HG02763 (cell line): ENCODE data around the gene CARHSP1.
"Not testable (repeated sequence)": the region's sequence is repeated elsewhere in the genome, so short reads cannot be mapped to it uniquely, and the experiment has no call there.

ENCODE experiments used
- ATAC-seq: cut with Tn5 transposase; IDR thresholded peaks from one replicate; pipeline ENCODE4 v1.9.1; 2021; ENCODE audit warnings: mild to moderate bottlenecking, moderate library complexity; ENCODE audit not compliant: unreplicated experiment

CARHSP1 gene

DNA sequence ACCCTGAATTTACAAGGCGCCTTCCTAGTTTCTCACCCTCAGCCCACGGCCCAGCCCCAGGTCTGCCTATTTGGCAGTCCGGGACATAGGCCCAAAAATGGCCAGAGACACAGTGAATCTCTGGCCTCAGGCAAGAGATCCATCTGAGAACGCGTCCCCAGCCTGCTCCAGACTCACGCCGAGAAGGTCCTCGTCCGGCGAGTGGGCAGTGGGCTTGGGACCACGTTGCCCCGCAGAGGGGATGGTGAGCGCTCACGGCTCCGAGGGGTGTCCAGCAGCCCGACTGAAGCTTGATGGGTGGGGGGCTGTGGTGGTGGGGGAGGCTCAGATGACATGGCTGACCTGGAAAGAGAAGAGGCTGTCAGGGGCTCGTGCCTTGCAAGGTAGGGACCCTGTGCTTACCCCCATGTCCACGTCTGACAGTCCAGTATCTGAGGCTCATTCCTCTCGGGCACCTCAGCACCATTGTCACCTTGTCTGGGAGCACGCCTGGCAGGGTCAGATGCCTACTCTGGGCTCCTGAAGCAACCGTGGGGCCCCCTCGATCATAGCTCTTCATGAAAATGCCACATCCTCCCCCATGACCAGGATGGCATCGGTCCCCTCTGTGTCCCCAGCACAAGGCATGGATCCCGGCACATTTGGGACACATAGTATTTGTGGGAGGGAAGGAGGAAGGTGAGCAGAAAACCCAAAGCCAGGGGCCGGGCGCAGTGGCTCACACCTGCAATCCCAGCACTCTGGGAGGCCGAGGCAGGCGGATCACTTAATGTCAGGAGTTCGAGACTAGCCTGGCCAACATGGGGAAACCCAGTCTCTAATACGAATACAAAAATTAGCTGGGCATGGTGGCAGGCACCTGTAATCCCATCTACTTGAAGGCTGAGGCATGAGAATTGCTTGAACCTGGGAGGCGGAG, 9.6 kb downstream of the CARHSP1 start:
- no peak for ATAC-seq

DNA sequence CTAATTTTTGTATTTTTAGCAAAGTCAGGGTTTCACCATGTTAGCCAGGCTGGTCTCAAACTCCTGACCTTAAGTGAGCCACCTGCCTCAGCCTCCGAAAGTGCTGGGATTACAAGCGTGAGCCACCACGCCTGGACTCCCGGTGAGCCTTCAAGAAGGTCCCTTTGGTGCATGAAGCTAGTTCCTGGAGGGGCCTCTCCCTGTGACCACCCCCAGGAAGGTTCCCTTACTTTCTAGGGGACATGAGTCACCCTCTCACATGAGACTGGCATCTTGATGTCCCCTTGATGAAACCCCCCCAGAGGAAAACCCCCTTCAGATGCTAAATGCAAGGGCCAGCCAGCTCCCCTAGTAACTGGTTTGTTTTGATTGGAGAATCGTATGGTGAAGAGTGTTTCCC, 12.8 kb downstream of the CARHSP1 start:
- no peak for ATAC-seq

DNA sequence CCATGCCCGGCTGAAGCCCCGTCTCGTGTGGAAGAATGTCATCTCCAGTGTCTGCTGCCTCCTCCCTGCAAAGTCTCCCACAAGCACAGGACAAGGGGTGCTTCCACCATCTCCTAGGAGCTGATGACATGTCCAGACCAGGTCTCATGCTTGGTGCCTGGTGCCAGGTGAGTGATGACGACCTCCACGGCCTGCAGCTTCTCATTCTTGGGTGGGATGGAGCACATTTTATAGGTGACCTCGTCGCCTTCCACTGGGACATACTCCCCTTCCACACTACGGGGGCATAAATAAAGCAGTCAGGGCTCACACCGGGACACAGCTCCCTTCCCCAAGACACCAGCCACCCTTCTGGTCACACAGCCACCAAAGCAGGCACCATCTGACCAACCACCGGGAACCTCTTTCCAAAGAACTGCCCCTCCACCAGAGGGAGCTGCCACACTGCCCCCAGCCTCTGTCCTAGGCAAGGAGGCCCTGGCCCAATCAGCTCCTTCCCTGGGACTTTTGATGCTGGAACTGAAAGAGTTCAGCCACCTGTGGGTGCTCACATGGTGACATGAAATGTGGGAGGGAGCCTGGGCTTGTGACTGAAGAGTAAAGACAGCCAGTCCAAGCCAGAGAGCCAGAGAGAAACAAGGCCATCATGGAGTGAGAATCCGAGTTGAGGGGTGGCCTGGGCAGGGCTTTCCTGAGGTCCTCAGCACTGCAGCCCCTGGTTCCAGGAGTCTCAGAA, 13.6 kb downstream of the CARHSP1 start:
- ATAC-seq = no peak

DNA sequence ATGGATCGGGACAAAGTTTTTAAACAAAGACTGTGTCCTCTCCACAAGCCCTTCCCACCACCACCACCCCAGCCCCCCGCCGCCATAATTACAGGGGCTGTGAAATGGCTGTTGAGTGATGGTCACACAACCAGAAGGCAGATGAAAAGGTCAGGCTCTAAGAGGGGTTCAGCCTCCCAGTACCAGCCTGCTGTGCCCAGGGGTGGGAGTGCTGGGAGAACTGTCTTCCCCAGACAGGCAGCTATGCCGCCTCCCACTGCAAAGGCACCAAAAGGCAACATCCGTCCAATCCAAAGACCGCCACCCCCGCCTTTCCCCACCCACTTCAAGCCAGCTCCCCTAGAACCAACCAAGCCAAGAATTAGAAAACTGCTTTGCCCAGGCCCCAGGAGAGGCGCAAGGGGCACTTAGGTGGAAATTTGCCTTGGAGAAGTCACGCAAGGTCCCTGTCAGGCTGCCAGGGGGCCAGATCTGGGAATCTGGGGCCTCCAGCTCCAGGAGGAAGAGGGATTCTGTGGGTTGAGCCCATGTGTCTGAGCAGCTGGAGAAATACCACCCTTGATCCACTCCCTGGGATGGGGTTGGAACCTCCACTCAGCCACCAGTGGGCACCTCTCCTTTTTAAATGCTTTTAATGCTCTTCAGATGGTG, 14.4 kb downstream of the CARHSP1 start:
- ATAC-seq = no peak

DNA sequence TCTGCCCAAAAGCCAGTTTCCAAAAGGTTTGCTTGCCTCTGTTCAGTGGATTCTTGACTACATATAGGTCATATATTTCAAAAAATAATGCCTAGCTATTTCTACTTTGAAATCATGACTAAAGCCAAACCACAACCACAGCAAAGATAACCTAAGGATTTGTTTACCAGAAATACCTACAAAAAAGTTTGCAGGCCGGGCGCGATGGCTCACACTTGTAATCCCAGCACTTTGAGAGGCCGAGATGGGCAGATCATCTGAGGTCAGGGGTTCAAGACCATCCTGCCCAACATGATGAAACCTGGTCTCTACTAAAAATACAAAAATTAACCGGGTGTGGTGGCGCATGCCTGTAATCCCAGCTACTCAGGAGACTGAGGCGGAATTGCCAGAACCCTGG, 15.2 kb downstream of the CARHSP1 start:
- no peak for ATAC-seq

DNA sequence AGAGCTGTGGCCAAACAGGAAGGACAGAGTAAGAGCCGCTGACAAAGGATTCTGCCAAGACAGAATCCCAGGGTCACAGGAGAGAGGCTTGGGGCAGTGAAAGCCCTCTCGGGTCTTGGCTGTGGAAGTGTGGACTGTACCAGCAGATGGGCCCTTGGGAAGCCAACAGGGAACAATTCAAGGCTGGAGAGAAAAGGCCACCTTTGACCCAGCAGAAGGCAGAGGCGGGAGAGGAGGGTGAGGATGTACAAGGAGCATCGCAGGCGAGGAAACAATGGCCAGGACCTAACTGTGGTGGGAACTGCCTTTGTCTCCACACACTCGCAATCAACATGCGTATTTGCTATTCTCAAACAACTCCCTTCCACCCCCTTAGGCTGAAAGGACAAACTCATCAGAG, 15.7 kb downstream of the CARHSP1 start:
- ATAC-seq = no peak

DNA sequence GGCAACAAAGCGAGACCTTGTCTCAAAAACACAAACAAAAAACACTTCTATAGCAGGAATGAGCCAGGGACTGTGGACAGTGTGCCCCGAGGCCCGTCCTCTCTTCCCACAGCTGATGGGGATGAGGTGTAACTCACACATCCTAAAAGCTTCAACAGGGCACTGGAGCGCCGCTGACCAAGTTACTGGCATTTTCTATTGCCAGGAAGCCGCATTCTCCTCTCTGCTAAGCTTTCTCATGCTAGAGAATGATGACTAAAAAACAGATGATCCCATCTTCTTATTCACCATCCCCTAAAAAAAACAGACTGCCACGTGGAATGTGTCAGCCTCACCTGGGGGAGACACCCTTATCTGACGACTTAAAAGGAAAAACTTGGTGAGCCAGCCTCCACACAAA, 16.3 kb downstream of the CARHSP1 start:
- no peak for ATAC-seq

DNA sequence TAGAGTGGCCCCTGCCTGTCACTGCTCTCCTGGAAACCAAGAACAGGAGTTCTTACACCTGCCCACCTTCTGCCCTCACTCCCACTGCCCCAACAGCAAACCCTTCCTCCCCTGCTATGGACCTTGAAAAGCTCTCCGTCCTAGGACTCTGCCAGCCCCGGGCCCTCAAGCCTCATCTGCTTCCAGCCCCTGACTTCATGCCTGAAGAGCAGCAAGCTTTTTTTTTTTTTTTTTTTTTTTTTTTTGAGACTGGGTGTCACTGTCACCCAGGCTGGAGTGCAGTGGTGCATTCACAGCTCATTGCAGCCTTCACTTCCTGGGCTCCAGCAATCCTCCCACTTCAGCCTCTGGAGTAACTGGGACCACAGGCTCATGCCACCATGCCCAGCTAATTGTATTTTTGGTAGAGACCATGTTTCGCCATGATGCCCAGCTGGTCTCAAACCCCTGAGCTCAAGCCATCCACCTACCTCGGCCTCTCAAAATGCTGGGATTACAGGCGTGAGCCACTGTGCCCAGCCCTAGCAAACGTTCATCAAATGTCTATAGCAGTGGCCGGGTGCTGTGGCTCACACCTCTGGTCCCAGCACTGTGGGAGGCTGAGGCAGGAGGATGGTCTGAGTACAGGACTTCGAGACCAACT, 16.9 kb downstream of the CARHSP1 start:
- no peak for ATAC-seq

DNA sequence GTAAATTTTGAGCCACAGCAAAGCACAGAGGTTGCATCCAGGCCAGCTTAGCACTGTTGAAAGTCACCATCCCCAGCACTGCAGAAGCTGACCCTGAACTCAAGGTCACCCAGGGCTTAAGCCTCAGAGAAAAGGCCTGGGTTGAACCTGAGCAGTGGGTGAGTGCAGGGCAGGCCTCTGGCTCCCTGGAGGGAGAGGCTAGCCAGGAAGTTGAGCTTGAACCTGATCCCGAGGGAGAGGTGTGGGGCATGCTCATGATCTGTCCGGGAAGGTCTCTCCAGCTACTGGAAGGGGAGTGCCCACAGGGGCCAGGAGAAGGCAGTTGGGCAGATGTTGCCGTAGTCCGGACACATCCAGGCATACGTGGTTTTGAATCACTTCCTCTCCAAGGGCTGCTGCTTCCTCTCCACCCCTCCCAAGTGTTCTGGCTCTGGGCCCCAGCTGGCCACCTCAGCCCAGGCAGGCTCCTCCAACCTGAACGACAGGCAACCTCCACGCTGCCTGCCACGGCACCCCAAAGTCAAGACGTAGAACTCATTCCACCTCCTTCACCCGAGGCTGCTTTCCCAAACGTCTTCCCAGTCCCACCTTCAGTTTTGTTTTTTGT, 18.4 kb downstream of the CARHSP1 start:
- ATAC-seq = no peak

DNA sequence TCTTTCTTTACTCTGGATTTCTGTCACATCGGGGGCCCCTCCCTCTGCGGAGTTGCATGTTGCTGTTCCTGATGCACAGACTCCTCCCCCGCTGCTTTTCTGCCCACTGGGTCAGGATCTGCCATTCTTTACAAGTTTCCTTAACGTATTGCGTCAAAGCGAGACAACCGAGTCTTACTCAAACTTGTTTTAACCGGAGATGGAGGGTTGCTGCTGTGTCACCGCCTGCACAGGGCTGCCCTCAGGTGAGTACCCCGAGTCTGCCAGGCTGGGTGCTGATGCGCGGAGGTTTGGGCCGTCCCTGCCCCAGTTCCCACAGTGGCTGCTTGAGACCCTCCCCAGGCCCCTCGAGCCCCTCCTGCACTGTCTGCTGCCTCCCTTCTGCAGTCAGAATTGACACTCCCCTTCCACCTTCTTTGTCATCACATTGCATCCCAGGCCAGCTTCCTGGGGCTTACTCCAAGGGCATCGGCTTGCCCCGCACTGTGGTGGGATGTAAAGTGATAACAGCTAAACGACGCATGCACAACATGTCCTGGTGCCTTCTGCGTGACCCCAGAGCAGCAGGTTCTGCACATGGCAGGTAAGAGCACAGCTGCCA, 19.3 kb downstream of the CARHSP1 start:
- ATAC-seq = no peak

DNA sequence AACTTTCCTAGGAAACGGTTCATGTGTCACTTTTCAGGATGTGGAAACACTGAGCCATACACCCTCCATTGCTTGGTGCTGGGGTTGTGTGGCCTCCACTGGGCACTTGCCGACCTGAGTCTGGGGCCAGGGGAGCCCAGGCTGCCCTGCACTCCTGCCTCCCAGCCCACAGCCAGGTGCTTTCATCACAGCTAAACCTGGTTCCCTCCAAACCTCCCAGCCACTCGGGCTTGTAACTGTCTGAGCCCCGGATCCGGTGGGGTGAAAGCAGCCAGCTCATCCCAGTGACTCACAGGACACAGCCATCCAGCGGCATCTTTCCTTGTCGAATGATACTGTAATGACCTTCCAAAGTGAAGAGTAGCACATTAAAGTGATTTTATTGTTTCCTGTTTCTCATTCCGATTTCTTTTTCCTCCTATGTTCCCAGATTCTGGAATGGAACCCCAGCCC, 19.8 kb downstream of the CARHSP1 start:
- ATAC-seq = no peak

DNA sequence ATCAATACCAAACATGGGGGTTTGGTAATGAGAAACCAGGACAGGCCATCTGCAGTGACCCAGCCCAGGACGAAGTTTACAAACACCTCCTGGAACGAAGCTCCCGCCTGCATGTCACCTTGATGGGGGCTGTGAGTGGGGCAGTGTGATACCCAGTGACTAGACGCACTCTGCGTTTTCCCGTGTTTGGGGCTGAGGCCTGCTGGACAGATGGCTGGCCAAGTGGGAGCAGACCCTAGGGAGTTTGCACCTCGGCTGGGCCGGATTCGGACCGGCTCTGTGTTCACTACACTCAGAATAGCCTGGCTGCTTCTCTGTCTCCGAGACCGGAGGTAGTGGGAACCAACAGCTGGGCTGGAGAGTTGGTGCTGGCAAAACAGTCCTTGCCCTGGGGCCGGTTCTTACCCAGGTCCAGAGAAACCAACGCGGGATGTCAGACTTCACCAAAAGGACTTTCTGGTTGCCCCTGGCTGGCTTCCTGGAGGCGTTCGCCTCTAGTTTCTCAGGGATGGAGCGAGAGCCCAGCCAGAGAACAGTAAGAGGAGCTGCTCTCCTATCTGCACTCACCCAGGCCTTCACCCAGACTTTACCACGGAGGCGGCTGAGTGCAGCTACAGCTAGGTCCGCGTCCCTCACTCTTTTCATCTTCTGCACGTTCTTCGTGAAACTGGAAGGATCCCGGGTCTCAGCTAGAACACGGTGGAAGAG, 20.4 kb downstream of the CARHSP1 start:
- no peak for ATAC-seq

DNA sequence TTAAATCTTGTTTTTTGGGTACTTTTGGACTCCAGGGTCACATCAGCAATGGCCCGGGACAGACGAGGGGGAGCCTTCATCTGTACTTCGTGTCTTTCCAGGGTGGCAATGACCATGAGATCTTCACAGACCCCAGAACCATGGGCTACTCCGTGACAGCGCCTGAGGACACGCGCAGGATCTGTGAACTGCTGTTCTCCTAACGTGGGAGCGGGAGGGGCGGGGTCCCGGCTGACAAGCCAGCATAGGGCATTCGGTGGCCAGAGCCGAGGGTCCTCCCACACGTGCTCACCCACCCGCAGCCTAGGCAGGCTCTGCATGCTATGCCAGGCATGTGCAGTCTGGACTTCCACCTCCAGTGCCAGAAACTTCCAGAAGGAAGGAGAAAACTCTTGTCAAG, 21.2 kb downstream of the CARHSP1 start:
- no peak for ATAC-seq

DNA sequence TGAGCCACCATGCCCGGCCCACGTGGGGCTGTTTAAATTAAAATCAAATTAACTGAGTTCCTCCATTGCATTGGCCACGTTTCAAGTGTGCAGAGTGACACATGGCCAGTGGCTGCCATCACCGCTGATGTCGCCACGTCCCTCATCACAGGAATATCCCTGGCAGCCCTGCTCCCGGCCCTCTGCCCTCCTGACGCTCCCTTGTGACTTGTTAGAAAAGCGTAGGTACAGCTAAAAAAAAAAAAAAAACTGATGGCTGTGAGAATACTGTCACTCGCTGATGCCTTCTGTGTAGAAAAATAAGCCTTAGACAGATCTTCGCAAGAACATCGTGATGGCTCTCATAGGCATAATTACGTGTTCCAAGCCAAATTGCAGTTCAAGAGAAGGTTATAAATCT, 21.7 kb downstream of the CARHSP1 start:
- no peak for ATAC-seq

DNA sequence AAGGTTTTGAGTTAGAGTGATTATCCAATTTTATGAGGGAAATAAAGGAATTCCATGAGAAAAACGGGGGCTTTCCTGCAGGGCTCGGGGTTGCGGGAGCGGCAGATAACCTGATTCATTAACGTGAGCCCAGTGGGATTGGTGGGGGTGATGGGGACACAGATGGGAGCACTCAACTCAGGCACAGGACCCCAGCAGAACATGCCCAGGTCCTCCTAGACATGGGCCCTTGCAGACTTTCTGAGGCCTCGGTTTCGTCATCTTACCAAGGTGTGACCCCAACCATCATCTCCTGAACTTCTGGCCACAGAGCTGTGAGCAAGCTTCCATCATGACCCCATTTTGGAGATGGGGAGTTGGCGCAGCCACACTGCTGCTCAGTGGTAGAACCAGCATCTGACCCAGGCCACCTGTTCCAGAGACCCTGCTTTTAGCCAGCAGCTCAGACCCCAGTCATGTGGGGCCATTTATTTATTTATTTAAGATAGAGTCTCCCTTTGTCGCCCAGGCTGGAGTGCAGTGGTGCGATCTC, 22.3 kb downstream of the CARHSP1 start:
- ATAC-seq = no peak

DNA sequence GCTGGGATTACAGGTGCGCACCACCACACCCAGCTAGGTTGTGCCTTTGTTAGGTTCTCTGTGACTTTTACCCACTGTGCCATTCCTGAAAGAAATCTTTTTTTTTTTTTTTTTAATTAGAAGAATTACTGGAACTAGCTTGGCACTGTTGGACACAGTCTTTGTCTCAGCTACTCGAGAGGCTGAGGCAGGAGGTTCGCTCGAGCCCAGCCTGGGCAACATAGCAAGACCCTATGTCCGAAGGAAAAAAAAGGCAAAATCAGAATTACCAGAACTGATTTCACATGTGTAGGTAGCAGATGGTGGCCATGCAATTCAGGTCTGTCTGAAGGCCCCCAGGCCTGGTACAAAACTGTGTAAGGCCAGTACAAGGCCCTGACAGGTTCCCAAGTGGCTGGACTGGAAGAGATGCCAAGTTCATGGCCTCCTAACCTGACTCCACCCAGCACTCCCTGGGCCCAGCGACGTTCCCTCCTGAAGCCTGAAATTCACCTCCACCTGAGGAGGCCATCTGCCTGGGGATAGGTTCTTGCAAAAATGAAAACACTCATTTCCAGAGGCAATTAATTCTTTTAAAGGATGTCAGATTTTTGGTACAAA, 23.0 kb downstream of the CARHSP1 start:
- ATAC-seq = no peak

DNA sequence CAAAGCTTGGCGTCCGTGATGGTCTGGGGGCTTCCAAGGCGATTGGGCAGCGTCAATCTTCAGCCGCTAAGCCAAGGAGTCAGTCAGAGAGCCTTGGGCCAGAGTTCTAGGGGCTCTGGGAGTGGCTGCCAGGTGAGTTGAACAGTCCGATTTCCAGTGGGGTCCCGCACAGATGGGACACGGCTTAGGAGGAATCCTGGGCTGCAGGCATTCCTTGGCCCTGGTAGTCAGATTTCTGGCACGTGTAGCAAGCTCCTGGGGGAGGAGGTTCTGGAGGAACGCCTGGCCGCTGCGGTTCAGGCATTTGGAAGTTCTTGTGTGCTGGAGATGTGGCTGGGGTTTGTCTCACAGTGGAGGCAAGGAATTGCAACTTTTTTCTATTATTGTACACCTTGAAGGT, 25.5 kb downstream of the CARHSP1 start:
- not testable (repeated sequence) for ATAC-seq

DNA sequence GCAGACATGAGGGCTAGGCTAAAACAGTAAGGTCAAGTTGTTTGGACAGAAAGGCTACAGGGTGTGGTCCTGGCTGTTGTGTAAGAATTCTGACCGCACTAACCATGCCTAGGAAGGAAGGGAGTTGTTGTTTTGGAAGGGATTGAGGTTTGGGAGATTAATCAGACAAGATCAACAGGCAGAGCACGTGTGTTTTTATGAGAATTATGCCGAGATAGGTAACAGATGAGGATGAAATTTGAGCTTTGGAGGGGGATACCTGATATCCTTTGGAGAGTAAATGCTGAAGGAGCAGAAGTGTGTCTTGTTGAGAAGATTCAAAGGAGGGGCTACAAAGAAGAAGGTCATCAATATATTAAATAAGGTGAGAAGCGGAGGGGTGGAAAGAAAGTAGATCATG, 26.8 kb downstream of the CARHSP1 start:
- ATAC-seq = not testable (repeated sequence)

DNA sequence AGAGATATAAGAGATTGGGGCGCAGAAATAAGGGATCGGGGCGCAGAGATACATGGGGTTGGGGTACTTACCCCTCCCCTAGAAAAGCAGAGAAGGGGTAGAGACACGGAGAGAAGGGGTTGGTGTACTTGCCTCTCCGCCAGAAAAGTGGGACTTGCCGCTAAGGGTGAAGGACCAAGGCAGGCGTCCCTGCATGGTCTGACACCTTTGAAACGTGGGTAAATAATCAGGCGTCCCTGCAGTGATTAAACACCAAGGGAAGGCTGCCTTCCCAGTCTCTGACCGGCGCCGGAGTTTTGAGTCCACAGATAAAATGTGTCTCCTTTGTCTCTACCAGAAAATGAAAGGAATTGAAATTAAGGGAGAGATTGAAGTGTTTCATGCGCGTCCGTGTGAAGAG, 31.2 kb downstream of the CARHSP1 start:
- ATAC-seq = not testable (repeated sequence)
